Activated B cell treated with CpG ODN at 0.5 μM for 24 hours (primary cell): ENCODE data around the gene SCN4B. TPM values are rescaled to one million over a fixed set of nuclear protein-coding genes. Genes with fewer than 3 reads are reported as not detected.

Source experiments
- ATAC-seq: fragments of 200-7000 bp; cut with Tn5 transposase; one replicate; pipeline ENCODE4 v1.10.0; 2021; ENCODE audit warnings: low read depth, mild to moderate bottlenecking, moderate library complexity
- CTCF ChIA-PET: fragments of 350-600 bp; sonication (Branson Sonifier 250); formaldehyde crosslinking; loops from one replicate; lab custom pipeline; 2021; ENCODE audit warnings: antibody characterized with exemption; lab: Charles Lee
- POLR2A ChIA-PET: fragments of 350-600 bp; sonication (Branson Sonifier 250); formaldehyde crosslinking; loops from one replicate; lab custom pipeline; 2021; ENCODE audit warnings: antibody characterized with exemption; lab: Charles Lee
- DNase-seq: peaks from one replicate; pipeline ENCODE4 v3.0.0; 2022
- H3K27ac Mint-ChIP-seq: one replicate; pipeline ENCODE4 v1.8.0; 2020; ENCODE audit warnings: mixed read lengths
- H3K27me3 Mint-ChIP-seq: one replicate; pipeline ENCODE4 v1.8.0; 2021; ENCODE audit warnings: mixed read lengths
- H3K36me3 Mint-ChIP-seq: one replicate; pipeline ENCODE4 v1.8.0; 2021; ENCODE audit warnings: low read depth, mixed read lengths
- H3K4me1 Mint-ChIP-seq: one replicate; pipeline ENCODE4 v1.8.0; 2021; ENCODE audit warnings: mixed read lengths
- H3K4me3 Mint-ChIP-seq: one replicate; pipeline ENCODE4 v1.8.0; 2020; ENCODE audit warnings: mild to moderate bottlenecking, mixed read lengths
- H3K9me3 Mint-ChIP-seq: one replicate; pipeline ENCODE4 v1.8.0; 2020; ENCODE audit warnings: mixed read lengths
- CTCF ChIP-seq: fragments of 200-600 bp; IDR thresholded peaks from one replicate; pipeline ENCODE4 v1.8.0; 2022; ENCODE audit warnings: antibody characterized with exemption, mild to moderate bottlenecking
- intact Hi-C: fragments of 100-400 bp; cut with micrococcal nuclease; formaldehyde crosslinking; loops from one replicate; pipeline ENCODE4 v1.15.1; 2024
- total RNA-seq: library from RNA; stranded (reverse); gene quantifications from 2 replicates; pipeline ENCODE4 v1.2.3, GENCODE V29; 2022

The SCN4B gene
- total RNA-seq, 1 donor from 2014 or later = not detected

- ATAC-seq (no peak), DNase-seq (no peak)
- no peaks in the 10 kb centered on the region for H3K36me3 Mint-ChIP-seq
- no peaks in the 10 kb centered on the region for H3K9me3 Mint-ChIP-seq
- no peak overlapping the region for H3K4me3 Mint-ChIP-seq
- no peak for TF ChIP-seq CTCF
- ChIA-PET CTCF (no interaction called here), POLR2A (no interaction called here)
- H3K27ac Mint-ChIP-seq = no peak overlapping the region
- no peaks in the 10 kb centered on the region for H3K4me1 Mint-ChIP-seq
- peaks cover 19% of the 10 kb centered on the region for H3K27me3 Mint-ChIP-seq
- intact Hi-C loops = no loop called here
Observed at GRCh38 chr11:118108513-118108912, 44.1 kb downstream of the SCN4B start.

- CTCF ChIA-PET = no interaction called here
- peaks cover 12% of the 10 kb centered on the region for H3K27me3 Mint-ChIP-seq
- no peak for DNase-seq
- POLR2A ChIA-PET = interaction anchor here (0.6 kb wide), 1 partner anchor 140 kb away, joined by 3 read pairs; no protein-coding TSS in a partner anchor
- no peak for TF ChIP-seq CTCF
- intact Hi-C loops = no loop called here
- H3K27ac Mint-ChIP-seq = no peak overlapping the region
- no peaks in the 10 kb centered on the region for H3K9me3 Mint-ChIP-seq
- no peak overlapping the region for H3K4me3 Mint-ChIP-seq
- no peaks in the 10 kb centered on the region for H3K36me3 Mint-ChIP-seq
- no peaks in the 10 kb centered on the region for H3K4me1 Mint-ChIP-seq
- no peak for ATAC-seq
Observed at GRCh38 chr11:118106789-118107335, 45.8 kb downstream of the SCN4B start.

- H3K4me1 Mint-ChIP-seq = no peaks in the 10 kb centered on the region
- no peak for DNase-seq
- TF ChIP-seq CTCF = no peak
- intact Hi-C loops = no loop called here
- ChIA-PET CTCF (no interaction called here), POLR2A (no interaction called here)
- H3K4me3 Mint-ChIP-seq = no peak overlapping the region
- peaks cover 10% of the 10 kb centered on the region for H3K27me3 Mint-ChIP-seq
- no peaks in the 10 kb centered on the region for H3K9me3 Mint-ChIP-seq
- ATAC-seq = no peak
- no peaks in the 10 kb centered on the region for H3K36me3 Mint-ChIP-seq
- H3K27ac Mint-ChIP-seq = no peak overlapping the region
Observed at GRCh38 chr11:118105657-118106305, 46.8 kb downstream of the SCN4B start.

- ChIA-PET POLR2A (no interaction called here), CTCF (no interaction called here)
- DNase-seq (no peak), ATAC-seq (no peak)
- Mint-ChIP-seq H3K9me3 (no peaks in the 10 kb centered on the region), H3K4me3 (no peak overlapping the region), H3K36me3 (no peaks in the 10 kb centered on the region), H3K27ac (no peak overlapping the region), H3K27me3 (peaks cover 8% of the 10 kb centered on the region), H3K4me1 (no peaks in the 10 kb centered on the region)
- intact Hi-C loops = no loop called here
- no peak for TF ChIP-seq CTCF
Observed at GRCh38 chr11:118104491-118104890, 48.1 kb downstream of the SCN4B start.

- intact Hi-C loops = no loop called here
Observed at GRCh38 chr11:118102721-118103261, 49.8 kb downstream of the SCN4B start.

More at GRCh38 chr11:118102721-118103261, 49.8 kb downstream of the SCN4B start:
- no peak overlapping the region for H3K4me3 Mint-ChIP-seq
- no peak for DNase-seq
- H3K9me3 Mint-ChIP-seq = no peaks in the 10 kb centered on the region
- no peak overlapping the region for H3K27ac Mint-ChIP-seq
- no peak for ATAC-seq
- no peaks in the 10 kb centered on the region for H3K36me3 Mint-ChIP-seq
- CTCF ChIA-PET = no interaction called here
- H3K4me1 Mint-ChIP-seq = no peaks in the 10 kb centered on the region
- H3K27me3 Mint-ChIP-seq = peaks cover 11% of the 10 kb centered on the region
- POLR2A ChIA-PET = no interaction called here
- TF ChIP-seq CTCF = no peak
